ENCODE data around the gene ARHGEF3.

DNA sequence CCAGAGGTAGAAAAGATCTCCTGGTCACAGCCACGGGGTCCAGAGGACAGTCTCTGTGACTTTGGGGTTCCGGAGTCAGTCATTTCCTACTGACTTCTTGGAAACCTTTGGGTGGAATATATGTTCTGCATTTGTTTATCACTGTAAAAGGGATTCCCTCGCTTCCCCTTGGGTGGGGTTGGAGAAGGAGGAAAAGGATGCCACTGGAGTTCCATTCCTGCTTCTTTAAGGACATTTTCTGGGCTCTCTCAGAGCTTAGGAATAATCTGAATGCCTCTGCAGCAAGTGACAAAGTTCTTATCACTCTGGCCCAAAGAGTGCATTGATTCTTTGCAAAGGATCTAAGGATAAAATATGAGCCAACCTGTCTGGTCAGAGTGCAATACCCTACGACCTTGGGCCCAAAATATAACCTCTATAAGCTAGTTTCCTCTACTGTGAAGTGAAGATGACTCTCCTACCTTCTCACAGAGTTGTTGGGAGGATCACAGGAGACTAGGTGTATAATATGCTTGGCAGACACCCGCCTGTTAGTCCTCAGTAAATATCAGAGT, 17.2 kb downstream of the ARHGEF3 start:
- TF ChIP-seq CTCF (IDR thresholded peaks at IDR 0.05; ENCODE audit: low read length) (no peak), EZH2 (optimal IDR thresholded peaks at IDR 0.05; ENCODE audit: low read depth, low read length) (no peak)

All from MM.1S (cell line).